ENCODE measurements around the gene ABI1.

The ABI1 gene

DNA sequence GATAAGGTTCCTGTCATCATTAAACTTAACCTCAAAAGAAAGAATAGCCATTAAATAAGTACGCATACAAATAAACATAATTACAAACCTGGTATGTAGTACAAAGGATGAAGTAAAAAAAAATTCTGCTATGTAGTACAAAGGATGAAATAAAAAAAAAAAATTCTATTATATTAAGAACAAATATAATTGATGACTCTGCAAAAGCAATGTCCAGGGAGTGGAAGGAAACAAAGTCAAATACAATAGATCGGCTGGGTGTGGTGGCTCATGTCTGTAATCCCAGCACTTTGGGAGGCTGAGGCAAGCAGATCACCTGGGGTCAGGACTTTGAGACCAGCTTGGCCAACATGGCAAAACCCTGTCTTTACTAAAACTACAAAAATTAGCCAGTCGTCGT, 56.9 kb downstream of the ABI1 start (continued):
- no peak for TF ChIP-seq ZNF274 (IDR thresholded peaks at IDR 0.05; ENCODE audit: low read length)
- TF ChIP-seq ZNF274 (tag by site-specific recombination; IDR thresholded peaks at IDR 0.05; ENCODE audit: borderline replicate concordance) = no peak
- TF ChIP-seq WT1 (tag by site-specific recombination; IDR thresholded peaks at IDR 0.05) = no peak
- TF ChIP-seq, protein P1, sequence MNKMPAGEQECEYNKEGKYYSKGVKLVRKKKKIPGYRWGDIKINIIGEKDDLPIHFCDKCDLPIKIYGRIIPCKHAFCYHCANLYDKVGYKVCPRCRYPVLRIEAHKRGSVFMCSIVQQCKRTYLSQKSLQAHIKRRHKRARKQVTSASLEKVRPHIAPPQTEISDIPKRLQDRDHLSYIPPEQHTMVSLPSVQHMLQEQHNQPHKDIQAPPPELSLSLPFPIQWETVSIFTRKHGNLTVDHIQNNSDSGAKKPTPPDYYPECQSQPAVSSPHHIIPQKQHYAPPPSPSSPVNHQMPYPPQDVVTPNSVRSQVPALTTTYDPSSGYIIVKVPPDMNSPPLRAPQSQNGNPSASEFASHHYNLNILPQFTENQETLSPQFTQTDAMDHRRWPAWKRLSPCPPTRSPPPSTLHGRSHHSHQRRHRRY (tag by site-specific recombination; IDR thresholded peaks at IDR 0.05) = no peak
- TF ChIP-seq ZNF514 (tag by site-specific recombination; IDR thresholded peaks at IDR 0.05) = no peak

DNA sequence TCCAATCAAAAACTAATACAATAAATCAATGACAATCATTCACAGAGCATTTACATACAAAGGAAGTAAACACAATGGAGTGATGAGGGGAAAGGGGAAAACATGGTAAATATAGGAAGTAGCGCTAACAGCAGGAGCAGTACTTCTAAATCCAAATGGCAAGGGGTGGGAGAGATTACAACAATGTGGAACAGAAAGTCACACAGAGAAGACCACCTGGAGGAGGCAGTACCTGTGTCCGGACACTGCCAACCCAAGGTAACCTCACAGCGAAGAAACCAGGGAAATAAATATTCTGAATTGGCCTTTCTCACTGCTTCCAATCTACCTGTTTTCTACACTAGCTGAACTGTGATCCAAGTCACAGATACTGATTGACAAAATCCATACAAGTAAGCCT, 58.2 kb downstream of the ABI1 start:
- Histone ChIP-seq H3K27ac (ENCODE audit: extremely low read depth, low read depth, low read length) (no peak overlapping the region), H3K36me3 (ENCODE audit: control insufficient read depth in 2 of 2, insufficient read depth in 1 of 2, low read length in 2 of 2) (no peaks in the 10 kb centered on the region), H3K4me3 (ENCODE audit: low read depth, low read length) (no peak overlapping the region), H3K4me1 (ENCODE audit: control insufficient read depth, insufficient read depth, low read length) (peaks cover 12% of the 10 kb centered on the region), H3K9me3 (ENCODE audit: control insufficient read depth, insufficient read depth, low read depth, low read length) (no peaks in the 10 kb centered on the region)
- CTCF ChIA-PET = interaction anchor here (0.7 to 1.2 kb wide), 2 partner anchors 29 to 59 kb away, joined by 3 to 5 read pairs; no protein-coding TSS in a partner anchor
- no peak for TF ChIP-seq ZNF843 (tag by site-specific recombination; IDR thresholded peaks at IDR 0.05)
- TF ChIP-seq ZIC2 (tag by site-specific recombination; IDR thresholded peaks at IDR 0.05) = no peak
- no peak for TF ChIP-seq ZFHX2 (tag by site-specific recombination; conservative IDR thresholded peaks at IDR 0.05)
- POLR2A ChIA-PET = no interaction called here

DNA sequence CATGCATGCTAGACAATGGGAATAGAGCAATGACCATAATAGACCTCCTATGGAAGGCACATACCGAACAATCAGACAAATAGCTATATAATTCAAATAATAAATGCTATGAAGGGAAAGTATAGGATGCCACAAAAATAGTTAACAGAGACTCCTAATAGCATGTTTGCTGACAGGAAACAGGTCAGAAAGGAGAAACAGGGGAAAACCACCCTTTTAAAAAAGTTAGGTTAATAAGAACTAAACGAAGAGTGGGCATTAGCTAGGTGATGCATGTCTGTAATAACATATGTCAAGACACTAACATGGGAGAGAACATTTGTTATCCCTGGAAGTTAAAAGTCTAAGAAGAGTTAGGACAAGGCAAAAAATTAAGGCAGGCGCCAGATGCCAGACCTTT, 58.9 kb downstream of the ABI1 start:
- ChIA-PET CTCF (interaction anchor here (0.7 to 1.2 kb wide), 2 partner anchors 28 to 59 kb away, joined by 3 to 5 read pairs; no protein-coding TSS in a partner anchor), POLR2A (no interaction called here)
- Histone ChIP-seq H3K4me3 (ENCODE audit: low read depth, low read length) (no peak overlapping the region), H3K9me3 (ENCODE audit: control insufficient read depth, insufficient read depth, low read depth, low read length) (no peaks in the 10 kb centered on the region), H3K36me3 (ENCODE audit: control insufficient read depth in 2 of 2, insufficient read depth in 1 of 2, low read length in 2 of 2) (no peaks in the 10 kb centered on the region), H3K4me1 (ENCODE audit: control insufficient read depth, insufficient read depth, low read length) (peaks cover 12% of the 10 kb centered on the region), H3K27ac (ENCODE audit: extremely low read depth, low read depth, low read length) (no peak overlapping the region)
- TF ChIP-seq ZNF169 (tag by site-specific recombination; IDR thresholded peaks at IDR 0.05) (no peak), ZNF404 (tag by site-specific recombination; IDR thresholded peaks at IDR 0.05) (no peak), ZNF138 (tag by site-specific recombination; IDR thresholded peaks at IDR 0.05; ENCODE audit: borderline replicate concordance) (no peak), ZBTB20 (tag by site-specific recombination; IDR thresholded peaks at IDR 0.05) (no peak), GLI4 (tag by site-specific recombination; IDR thresholded peaks at IDR 0.05) (no peak), ZNF221 (tag by site-specific recombination; IDR thresholded peaks at IDR 0.05; ENCODE audit: borderline replicate concordance) (no peak), ZNF324 (tag by site-specific recombination; IDR thresholded peaks at IDR 0.05) (no peak), ZNF521 (tag by site-specific recombination; IDR thresholded peaks at IDR 0.05) (no peak), ZNF654 (tag by site-specific recombination; IDR thresholded peaks at IDR 0.05; ENCODE audit: low read depth) (no peak)

DNA sequence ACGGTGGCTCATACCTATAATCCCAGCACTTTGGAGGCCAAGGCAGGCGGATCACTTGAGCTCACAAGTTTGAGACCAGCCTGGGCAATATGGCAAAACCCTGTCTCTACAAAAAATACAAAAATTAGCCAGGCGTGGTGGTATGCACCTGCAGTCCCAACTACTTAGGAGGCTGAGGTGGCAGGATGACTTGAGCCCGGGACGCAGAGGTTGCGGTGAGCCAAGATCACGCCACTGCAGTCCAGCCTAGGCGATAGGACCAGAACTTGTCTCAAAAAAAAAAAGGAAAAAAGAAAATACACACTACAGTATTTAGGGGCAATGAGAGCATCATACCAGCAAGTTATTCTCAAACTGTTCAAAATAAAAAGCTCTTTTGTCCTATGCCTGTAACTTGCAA, 59.5 kb downstream of the ABI1 start:
- CTCF ChIA-PET = interaction anchor here (1.2 kb wide), 1 partner anchor 60 kb away, joined by 5 read pairs; no protein-coding TSS in a partner anchor
- POLR2A ChIA-PET = no interaction called here
- peaks cover 12% of the 10 kb centered on the region for H3K4me1 ChIP-seq (ENCODE audit: control insufficient read depth, insufficient read depth, low read length)
- H3K4me3 ChIP-seq (ENCODE audit: low read depth, low read length) = no peak overlapping the region
- no peak overlapping the region for H3K27ac ChIP-seq (ENCODE audit: extremely low read depth, low read depth, low read length)
- no peaks in the 10 kb centered on the region for H3K9me3 ChIP-seq (ENCODE audit: control insufficient read depth, insufficient read depth, low read depth, low read length)
- H3K36me3 ChIP-seq (ENCODE audit: control insufficient read depth in 2 of 2, insufficient read depth in 1 of 2, low read length in 2 of 2) = no peaks in the 10 kb centered on the region
- TF ChIP-seq, protein P2, sequence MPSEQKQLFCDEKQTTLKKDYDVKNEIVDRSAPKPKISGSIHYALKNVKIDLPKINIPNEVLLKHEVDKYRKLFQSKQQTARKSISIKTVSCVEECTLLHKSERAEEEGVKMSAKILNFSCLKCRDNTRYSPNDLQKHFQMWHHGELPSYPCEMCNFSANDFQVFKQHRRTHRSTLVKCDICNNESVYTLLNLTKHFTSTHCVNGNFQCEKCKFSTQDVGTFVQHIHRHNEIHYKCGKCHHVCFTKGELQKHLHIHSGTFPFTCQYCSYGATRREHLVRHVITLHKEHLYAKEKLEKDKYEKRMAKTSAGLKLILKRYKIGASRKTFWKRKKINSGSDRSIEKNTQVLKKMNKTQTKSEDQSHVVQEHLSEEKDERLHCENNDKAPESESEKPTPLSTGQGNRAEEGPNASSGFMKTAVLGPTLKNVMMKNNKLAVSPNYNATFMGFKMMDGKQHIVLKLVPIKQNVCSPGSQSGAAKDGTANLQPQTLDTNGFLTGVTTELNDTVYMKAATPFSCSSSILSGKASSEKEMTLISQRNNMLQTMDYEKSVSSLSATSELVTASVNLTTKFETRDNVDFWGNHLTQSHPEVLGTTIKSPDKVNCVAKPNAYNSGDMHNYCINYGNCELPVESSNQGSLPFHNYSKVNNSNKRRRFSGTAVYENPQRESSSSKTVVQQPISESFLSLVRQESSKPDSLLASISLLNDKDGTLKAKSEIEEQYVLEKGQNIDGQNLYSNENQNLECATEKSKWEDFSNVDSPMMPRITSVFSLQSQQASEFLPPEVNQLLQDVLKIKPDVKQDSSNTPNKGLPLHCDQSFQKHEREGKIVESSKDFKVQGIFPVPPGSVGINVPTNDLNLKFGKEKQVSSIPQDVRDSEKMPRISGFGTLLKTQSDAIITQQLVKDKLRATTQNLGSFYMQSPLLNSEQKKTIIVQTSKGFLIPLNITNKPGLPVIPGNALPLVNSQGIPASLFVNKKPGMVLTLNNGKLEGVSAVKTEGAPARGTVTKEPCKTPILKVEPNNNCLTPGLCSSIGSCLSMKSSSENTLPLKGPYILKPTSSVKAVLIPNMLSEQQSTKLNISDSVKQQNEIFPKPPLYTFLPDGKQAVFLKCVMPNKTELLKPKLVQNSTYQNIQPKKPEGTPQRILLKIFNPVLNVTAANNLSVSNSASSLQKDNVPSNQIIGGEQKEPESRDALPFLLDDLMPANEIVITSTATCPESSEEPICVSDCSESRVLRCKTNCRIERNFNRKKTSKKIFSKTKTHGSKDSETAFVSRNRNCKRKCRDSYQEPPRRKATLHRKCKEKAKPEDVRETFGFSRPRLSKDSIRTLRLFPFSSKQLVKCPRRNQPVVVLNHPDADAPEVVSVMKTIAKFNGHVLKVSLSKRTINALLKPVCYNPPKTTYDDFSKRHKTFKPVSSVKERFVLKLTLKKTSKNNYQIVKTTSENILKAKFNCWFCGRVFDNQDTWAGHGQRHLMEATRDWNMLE (tag by site-specific recombination; conservative IDR thresholded peaks at IDR 0.05; ENCODE audit: low read depth) = no peak
- TF ChIP-seq ZNF19 (tag by site-specific recombination; IDR thresholded peaks at IDR 0.05; ENCODE audit: low read depth) = no peak
- TF ChIP-seq ZSCAN16 (tag by site-specific recombination; IDR thresholded peaks at IDR 0.05) = no peak
- no peak for TF ChIP-seq ZNF571 (tag by site-specific recombination; IDR thresholded peaks at IDR 0.05)
- TF ChIP-seq, protein P3, sequence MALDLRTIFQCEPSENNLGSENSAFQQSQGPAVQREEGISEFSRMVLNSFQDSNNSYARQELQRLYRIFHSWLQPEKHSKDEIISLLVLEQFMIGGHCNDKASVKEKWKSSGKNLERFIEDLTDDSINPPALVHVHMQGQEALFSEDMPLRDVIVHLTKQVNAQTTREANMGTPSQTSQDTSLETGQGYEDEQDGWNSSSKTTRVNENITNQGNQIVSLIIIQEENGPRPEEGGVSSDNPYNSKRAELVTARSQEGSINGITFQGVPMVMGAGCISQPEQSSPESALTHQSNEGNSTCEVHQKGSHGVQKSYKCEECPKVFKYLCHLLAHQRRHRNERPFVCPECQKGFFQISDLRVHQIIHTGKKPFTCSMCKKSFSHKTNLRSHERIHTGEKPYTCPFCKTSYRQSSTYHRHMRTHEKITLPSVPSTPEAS (tag by site-specific recombination; IDR thresholded peaks at IDR 0.05) = no peak
- no peak for TF ChIP-seq REPIN1 (tag by site-specific recombination; IDR thresholded peaks at IDR 0.05; ENCODE audit: low read depth)
- TF ChIP-seq ZNF221 (tag by site-specific recombination; IDR thresholded peaks at IDR 0.05; ENCODE audit: borderline replicate concordance) = no peak

Data from HEK293 (cell line).